GM12878 (cell line): ENCODE measurements around the gene SDK2. TPM values are rescaled to one million over a fixed set of nuclear protein-coding genes. Genes with fewer than 3 reads are reported as not detected.
A peak's percentile ranks its signal among the peaks of the same experiment; 100 is the strongest.

Experiments used
- ATAC-seq: fragments of 200-7000 bp; cut with Tn5 transposase; 3 replicates; pipeline ENCODE4 v1.9.1; 2020; ENCODE audit warnings: mild to moderate bottlenecking, moderate library complexity
- BruUV-seq: library from RNA; stranded (reverse); fragments of 400-500 nt; replicated peaks from 2 replicates; lab custom pipeline; 2021; lab: Mats Ljungman, UMichigan
- CTCF ChIA-PET: fragments of 300-600 bp; sonication (Branson Sonifier 250); formaldehyde crosslinking; extraction: SDS; loops from one replicate; lab custom pipeline; 2021; ENCODE audit warnings: inconsistent platforms; lab: Yijun Ruan, JAX
- POLR2A ChIA-PET: fragments of 350-600 bp; formaldehyde crosslinking; extraction: SDS; loops from one replicate; lab custom pipeline; 2021; ENCODE audit warnings: inconsistent platforms; lab: Charles Lee
- RAD21 ChIA-PET: fragments of 300-600 bp; sonication (Branson Sonifier 250); formaldehyde crosslinking; loops from one replicate; lab custom pipeline; 2023; ENCODE audit warnings: antibody characterized with exemption; ENCODE audit not compliant: unreplicated experiment; lab: Charles Lee
- SMC1A ChIA-PET: fragments of 300-600 bp; sonication (Branson Sonifier 250); formaldehyde crosslinking; loops from one replicate; lab custom pipeline; 2023; ENCODE audit not compliant: unreplicated experiment, uncharacterized antibody; lab: Charles Lee
- DNase-seq: peaks from one replicate; pipeline ENCODE4 v3.0.0-alpha.2; 2011; ENCODE audit warnings: low read depth, low spot score
- FAIRE-seq: peaks from 3 replicates; lab custom pipeline; 2011; peaks lifted over from hg19 to GRCh38; lab: Jason Lieb, UNC
- H2AFZ ChIP-seq: 2 replicates; pipeline ENCODE4 v1.6.0; 2011; ENCODE audit warnings: low read depth, low read length, control low read depth; ENCODE audit not compliant: control insufficient read depth
- H3K27ac ChIP-seq: 2 replicates; pipeline ENCODE4 v1.5.1; 2011; ENCODE audit warnings: control low read depth; ENCODE audit not compliant: control insufficient read depth, insufficient read depth
- H3K27me3 ChIP-seq, 2 experiments: replicated peaks in 1 of 2; 2 replicates each; pipeline versions ENCODE4 v1.6.0 to v1.6.1; 2011; ENCODE audit warnings: low read length in 1 of 2; ENCODE audit not compliant: control insufficient read depth in 2 of 2, insufficient read depth in 2 of 2
- H3K36me3 ChIP-seq, 2 experiments: 2 replicates each; pipeline ENCODE4 v1.5.1; 2011; ENCODE audit warnings: low read length in 1 of 2; ENCODE audit not compliant: control insufficient read depth in 2 of 2, insufficient read depth in 2 of 2
- H3K4me1 ChIP-seq: 2 replicates; pipeline ENCODE4 v1.6.1; 2011; ENCODE audit warnings: mild to moderate bottlenecking, low read length, moderate library complexity, mixed read lengths; ENCODE audit not compliant: control insufficient read depth, insufficient read depth
- H3K4me2 ChIP-seq: 2 replicates; pipeline ENCODE4 v1.6.0; 2011; ENCODE audit warnings: control low read depth; ENCODE audit not compliant: control insufficient read depth, insufficient read depth
- H3K4me3 ChIP-seq: fragments of 200-600 bp; sonication (generic); 2 replicates; pipeline ENCODE4 v1.5.1; 2016
- H3K79me2 ChIP-seq: 2 replicates; pipeline ENCODE4 v1.6.0; 2011; ENCODE audit warnings: low read length; ENCODE audit not compliant: control insufficient read depth, insufficient read depth
- H3K9ac ChIP-seq: 2 replicates; pipeline ENCODE4 v1.8.0; 2011; ENCODE audit warnings: low read length, control low read depth, mixed read lengths; ENCODE audit not compliant: control insufficient read depth, insufficient read depth
- H3K9me3 ChIP-seq: replicated peaks from 3 replicates; pipeline ENCODE4 v1.5.1; 2011; ENCODE audit warnings: mild to moderate bottlenecking, low read length; ENCODE audit not compliant: control insufficient read depth, insufficient read depth
- H4K20me1 ChIP-seq: 2 replicates; pipeline ENCODE4 v1.6.0; 2011; ENCODE audit not compliant: control insufficient read depth, insufficient read depth
- NFYB ChIP-seq: IDR thresholded peaks from 2 replicates; pipeline ENCODE4 v1.6.1; 2011; ENCODE audit warnings: low read depth, mild to moderate bottlenecking, low read length, improper control_type of control experiment, moderate library complexity; ENCODE audit not compliant: insufficient read depth
- WRNIP1 ChIP-seq: IDR thresholded peaks from 2 replicates; pipeline ENCODE4 v1.6.1; 2011; ENCODE audit warnings: low read depth, low read length, improper control_type of control experiment, borderline replicate concordance
- WGBS: methylation state at CpG from one replicate; pipeline ENCODE4 v1.1.6; 2016; ENCODE audit warnings: low lambda C conversion rate; ENCODE audit not compliant: insufficient replicate concordance, insufficient coverage; ENCODE audit errors: missing lambda C conversion rate; 5-methylcytosine and 5-hydroxymethylcytosine counted together
- in situ Hi-C: fragments of 300-500 bp; cut with MboI; formaldehyde crosslinking; loops from 9 replicates; pipeline ENCODE4 v1.14.3; 2018; ENCODE audit warnings: mixed read lengths
- intact Hi-C: fragments of 100-400 bp; cut with micrococcal nuclease; formaldehyde crosslinking; loops from one replicate; pipeline ENCODE4 v1.14.2; 2022; ENCODE audit not compliant: unreplicated experiment
- polyA plus RNA-seq, 11 experiments: library from polyadenylated mRNA; depleted of rRNA in 4 of 11; unstranded in 6 of 11; stranded (reverse) in 5 of 11; fragments of >200 nt; fragmentation: Nextera tagmentation in 4 of 11; fragmentation: Illumina TruSeq in 1 of 11; extraction: Ambion mirVana in 4 of 11; extraction: Trizol in 1 of 11; gene quantifications; 1 replicate in 1 of 11; 2 replicates in 10 of 11; pipeline versions ENCODE4 v1.2.1 to v1.2.3, GENCODE V29; 2011 to 2016; ENCODE audit warnings: inconsistent platforms in 2 of 11, missing spikeins in 2 of 11, low read depth in 1 of 11
- total RNA-seq, 4 experiments: library from RNA; depleted of rRNA in 3 of 4; stranded (reverse); fragments of >200 nt in 3 of 4; fragmentation: Illumina TruSeq in 1 of 4; extraction: Trizol in 1 of 4; gene quantifications; 2 replicates each; pipeline versions ENCODE4 v1.2.1 to v1.2.3, GENCODE V29; 2013 to 2021
- TF ChIP-seq, protein P1 (sequence below): IDR thresholded peaks from 2 replicates; pipeline ENCODE4 v1.6.1; 2012; ENCODE audit warnings: mild to moderate bottlenecking, low read depth, low read length

Gene SDK2
- total and polyA plus RNA-seq, 10 of the 15 experiments (the other 5 are each of a cell fraction or from before 2014, with no cell fraction given), result 0.03 to 0.08 (median 0.03) TPM; not detected in 7

DNA sequence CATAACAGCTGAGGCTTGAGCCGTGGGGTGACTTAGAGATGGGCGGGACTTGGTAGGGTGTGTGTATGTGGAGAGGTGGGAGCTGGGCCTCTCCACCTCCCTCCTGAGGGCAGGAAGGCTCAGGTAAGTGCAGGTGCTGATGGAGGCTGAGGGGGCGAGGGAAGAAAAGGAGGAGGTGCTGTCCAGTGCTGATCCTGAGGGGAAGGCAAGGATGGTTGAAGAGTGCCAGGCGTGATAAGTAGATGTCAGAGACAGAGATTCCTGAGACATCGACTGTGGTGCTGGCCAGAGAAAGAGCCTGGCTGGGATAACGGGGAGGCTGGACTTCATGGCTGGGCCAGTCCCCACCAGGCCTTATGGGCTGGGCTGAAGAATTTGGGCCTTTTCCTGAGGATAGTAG lies 159.1 kb downstream of the SDK2 start:
- H3K9me3 ChIP-seq, result peaks cover 2% of the 10 kb centered on the region; the same call in 2 of the 3 replicates
- DNase-seq (no peak), FAIRE-seq (no peak), ATAC-seq (no peak)
- H2AFZ ChIP-seq, result no peak overlapping the region
- no TSS peak for BruUV-seq
- TF ChIP-seq, protein P1, sequence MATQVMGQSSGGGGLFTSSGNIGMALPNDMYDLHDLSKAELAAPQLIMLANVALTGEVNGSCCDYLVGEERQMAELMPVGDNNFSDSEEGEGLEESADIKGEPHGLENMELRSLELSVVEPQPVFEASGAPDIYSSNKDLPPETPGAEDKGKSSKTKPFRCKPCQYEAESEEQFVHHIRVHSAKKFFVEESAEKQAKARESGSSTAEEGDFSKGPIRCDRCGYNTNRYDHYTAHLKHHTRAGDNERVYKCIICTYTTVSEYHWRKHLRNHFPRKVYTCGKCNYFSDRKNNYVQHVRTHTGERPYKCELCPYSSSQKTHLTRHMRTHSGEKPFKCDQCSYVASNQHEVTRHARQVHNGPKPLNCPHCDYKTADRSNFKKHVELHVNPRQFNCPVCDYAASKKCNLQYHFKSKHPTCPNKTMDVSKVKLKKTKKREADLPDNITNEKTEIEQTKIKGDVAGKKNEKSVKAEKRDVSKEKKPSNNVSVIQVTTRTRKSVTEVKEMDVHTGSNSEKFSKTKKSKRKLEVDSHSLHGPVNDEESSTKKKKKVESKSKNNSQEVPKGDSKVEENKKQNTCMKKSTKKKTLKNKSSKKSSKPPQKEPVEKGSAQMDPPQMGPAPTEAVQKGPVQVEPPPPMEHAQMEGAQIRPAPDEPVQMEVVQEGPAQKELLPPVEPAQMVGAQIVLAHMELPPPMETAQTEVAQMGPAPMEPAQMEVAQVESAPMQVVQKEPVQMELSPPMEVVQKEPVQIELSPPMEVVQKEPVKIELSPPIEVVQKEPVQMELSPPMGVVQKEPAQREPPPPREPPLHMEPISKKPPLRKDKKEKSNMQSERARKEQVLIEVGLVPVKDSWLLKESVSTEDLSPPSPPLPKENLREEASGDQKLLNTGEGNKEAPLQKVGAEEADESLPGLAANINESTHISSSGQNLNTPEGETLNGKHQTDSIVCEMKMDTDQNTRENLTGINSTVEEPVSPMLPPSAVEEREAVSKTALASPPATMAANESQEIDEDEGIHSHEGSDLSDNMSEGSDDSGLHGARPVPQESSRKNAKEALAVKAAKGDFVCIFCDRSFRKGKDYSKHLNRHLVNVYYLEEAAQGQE, result peak; percentile 74; the same call in 1 of the 2 replicates
- TF ChIP-seq WRNIP1, result no peak
- no peak for TF ChIP-seq NFYB
- ChIA-PET RAD21 (no interaction called here), CTCF (no interaction called here), SMC1A (interaction anchor here (0.6 kb wide), 1 partner anchor 286 kb away, joined by 3 read pairs; no protein-coding TSS in a partner anchor), POLR2A (no interaction called here)
- 43% methylated on average over 6 of the region's 6 CpGs for WGBS
- no peak overlapping the region for H3K4me2 ChIP-seq
- in situ Hi-C loops (no loop called here), intact Hi-C loops (no loop called here)
- H3K36me3 ChIP-seq, result no peaks in the 10 kb centered on the region
- H4K20me1 ChIP-seq, result no peaks in the 10 kb centered on the region
- H3K4me1 ChIP-seq, result no peaks in the 10 kb centered on the region; the same call in 1 of the 2 replicates
- H3K79me2 ChIP-seq, result no peaks in the 10 kb centered on the region
- H3K4me3 ChIP-seq, result no peak overlapping the region
- no peak overlapping the region for H3K9ac ChIP-seq
- H3K27me3 ChIP-seq, result peaks cover 0 to 2% of the 10 kb centered on the region in 2 experiments; a peak in 2 of 4 replicates
- H3K27ac ChIP-seq, result no peak overlapping the region
